Measurements from ENCODE around the gene SWI5. TPM values are rescaled to one million over a fixed set of nuclear protein-coding genes. Genes with fewer than 3 reads are reported as not detected.
A peak's percentile ranks its signal among the peaks of the same experiment; 100 is the strongest.

The SWI5 gene
- total and polyA plus RNA-seq, 12 donors, result 13.9 to 46.3 (median 20.8) TPM

GRCh38 chr9:128297221-128297773, 21.2 kb downstream of the SWI5 start:
- no peaks in the 10 kb centered on the region for H3K27me3 ChIP-seq
- intact Hi-C loops (cut with DNase I), result loop anchor here in 3 of 10 donors (5.0 to 10.0 kb wide), 4 partner anchors 45 to 228 kb away; partner anchors contain the start of gene SLC27A4 (in 1 of the 3)
- no peak overlapping the region for H3K27ac ChIP-seq
- H3K36me3 ChIP-seq, result peaks cover 0 to 18% (median 0%) of the 10 kb centered on the region in 9 donors
- DNase-seq (no peak), ATAC-seq (no peak)
- no peak for TF ChIP-seq CTCF (IDR thresholded peaks at IDR 0.05)
- H3K4me1 ChIP-seq, result peaks cover 0 to 4% (median 0%) of the 10 kb centered on the region in 9 donors
- WGBS, 2 donors, result 88% methylated on average over 2 of the region's 2 CpGs
- no peak overlapping the region for H3K4me3 ChIP-seq
- H3K9me3 ChIP-seq, result no peaks in the 10 kb centered on the region

GRCh38 chr9:128298535-128299482, 22.7 kb downstream of the SWI5 start:
- intact Hi-C loops (cut with DNase I), result loop anchor here in 3 of 10 donors (5.0 to 10.0 kb wide), 4 partner anchors 43 to 226 kb away; partner anchors contain the start of gene SLC27A4 (in 1 of the 3)
- no peak for ATAC-seq
- 89 to 94% methylated on average over 20 of the region's 20 CpGs for WGBS, 2 donors

DNA sequence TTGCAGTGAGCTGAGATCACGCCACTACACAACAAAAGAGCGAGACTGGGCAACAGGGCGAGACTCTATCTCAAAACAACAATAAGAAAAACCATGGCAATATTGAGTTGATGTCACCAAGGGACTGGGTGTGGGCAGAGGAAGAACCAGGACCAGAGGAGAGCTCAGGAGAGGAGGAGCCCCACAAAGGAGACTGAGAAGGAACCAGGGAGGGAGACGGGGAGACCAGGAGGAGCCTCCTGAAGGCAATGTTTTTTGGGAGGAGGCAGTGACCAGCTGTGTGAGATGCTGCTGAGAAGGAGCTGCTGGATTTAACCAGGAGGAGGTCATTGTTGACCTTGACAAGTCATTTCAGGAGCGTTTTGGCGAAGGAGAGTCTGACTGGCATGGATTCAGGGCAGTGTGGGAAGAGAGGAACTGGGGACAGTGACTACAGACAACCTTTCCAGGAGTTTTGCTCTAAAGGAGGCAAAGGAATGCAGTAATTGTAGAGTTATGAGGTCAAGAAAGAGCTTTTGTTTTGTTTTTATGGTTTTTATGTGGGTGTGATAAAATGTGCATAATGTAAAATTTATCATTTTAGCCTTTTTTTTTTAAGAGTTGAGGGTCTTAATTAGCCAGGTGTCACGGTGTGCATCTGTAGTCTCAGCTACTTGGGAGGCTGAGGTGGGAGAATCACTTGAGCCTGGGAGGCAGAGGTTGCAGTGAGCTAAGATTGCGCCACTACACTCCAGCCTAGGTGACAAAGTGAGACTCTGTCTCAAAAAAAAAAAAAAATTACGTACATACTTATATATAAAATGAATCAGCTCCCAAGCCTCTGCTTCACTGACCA, 28.3 kb downstream of the SWI5 start:
- no peaks in the 10 kb centered on the region for H3K27me3 ChIP-seq
- no peak for TF ChIP-seq CTCF (IDR thresholded peaks at IDR 0.05)
- H3K4me3 ChIP-seq, result no peak overlapping the region
- no peaks in the 10 kb centered on the region for H3K9me3 ChIP-seq
- H3K36me3 ChIP-seq, result peaks cover 0 to 30% (median 11%) of the 10 kb centered on the region in 9 donors
- H3K4me1 ChIP-seq, result peaks cover 0 to 8% (median 0%) of the 10 kb centered on the region in 9 donors
- intact Hi-C loops (cut with DNase I), result no loop called here
- peak in 1 of 8 donors; percentile 31 for ATAC-seq
- DNase-seq, result no peak
- 73 to 79% methylated on average over 9 of the region's 9 CpGs for WGBS, 2 donors
- no peak overlapping the region for H3K27ac ChIP-seq

More at GRCh38 chr9:128298535-128299482, 22.7 kb downstream of the SWI5 start:
- DNase-seq, result no peak
- Histone ChIP-seq H3K9me3 (no peaks in the 10 kb centered on the region), H3K4me3 (no peak overlapping the region), H3K36me3 (peaks cover 0 to 7% (median 0%) of the 10 kb centered on the region in 9 donors), H3K27ac (no peak overlapping the region), H3K27me3 (no peaks in the 10 kb centered on the region), H3K4me1 (peaks cover 0 to 4% (median 0%) of the 10 kb centered on the region in 9 donors)
- no peak for TF ChIP-seq CTCF (IDR thresholded peaks at IDR 0.05)

- DNase-seq (no peak), ATAC-seq (no peak)
- Histone ChIP-seq H3K9me3 (no peaks in the 10 kb centered on the region), H3K4me3 (no peak overlapping the region), H3K4me1 (peaks cover 0 to 11% (median under 1%) of the 10 kb centered on the region in 9 donors), H3K27me3 (no peaks in the 10 kb centered on the region), H3K27ac (no peak overlapping the region), H3K36me3 (peaks cover 0 to 35% (median 16%) of the 10 kb centered on the region in 9 donors)
- WGBS, 2 donors, result 68 to 72% methylated on average over 5 of the region's 5 CpGs
- intact Hi-C loops (cut with DNase I), result no loop called here
- no peak for TF ChIP-seq CTCF (IDR thresholded peaks at IDR 0.05)
Observed at GRCh38 chr9:128304971-128305288, 28.9 kb downstream of the SWI5 start.

All from heart right ventricle (tissue), 16 donors.